A673 (cell line): Measurements from ENCODE around the gene DPF3.

ENCODE experiments used
- CTCF ChIP-seq: fragments of 300-800, 200-600 bp; sonication (generic); conservative IDR thresholded peaks from 2 replicates; pipeline ENCODE4 v1.5.1; 2017; ENCODE audit warnings: low read depth, mild to moderate bottlenecking, antibody characterized with exemption, low read length, moderate library complexity, mixed read lengths
- EZH2 ChIP-seq: fragments of 200-600 bp; sonication (generic); IDR thresholded peaks from 2 replicates; pipeline ENCODE4 v1.6.1; 2017; ENCODE audit warnings: borderline replicate concordance, low read depth, mild to moderate bottlenecking, mixed read lengths, antibody characterized with exemption, low read length; ENCODE audit not compliant: poor library complexity, severe bottlenecking

GRCh38 chr14:72665259-72665658 is 228.6 kb downstream of the DPF3 start:
- TF ChIP-seq CTCF (no peak), EZH2 (no peak)
